DLD1 (cell line): ENCODE data around the gene FUNDC2.

Experiments
- in situ Hi-C: cut with HindIII; loops from 2 replicates; pipeline ENCODE4 v1.10.0; 2017; ENCODE audit warnings: low sequenced_read_pairs

The FUNDC2 gene

GRCh38 chrX:155023907-155024833 lies 2.5 kb upstream of the FUNDC2 start:
- in situ Hi-C loops: no loop called here

- in situ Hi-C loops: no loop called here
Measured at GRCh38 chrX:155026420-155026726, 271 bp upstream of the FUNDC2 start.

GRCh38 chrX:155027509-155028066 lies 944 bp downstream of the FUNDC2 start:
- in situ Hi-C loops: no loop called here

GRCh38 chrX:155028129-155028528 lies 1.5 kb downstream of the FUNDC2 start:
- in situ Hi-C loops: no loop called here

GRCh38 chrX:155028877-155029291 lies 2.2 kb downstream of the FUNDC2 start:
- in situ Hi-C loops: no loop called here

GRCh38 chrX:155031657-155032056 lies 5.0 kb downstream of the FUNDC2 start:
- in situ Hi-C loops: no loop called here

- in situ Hi-C loops: no loop called here
Measured at GRCh38 chrX:155035688-155036087, 9.0 kb downstream of the FUNDC2 start.

GRCh38 chrX:155046129-155046810 lies 19.6 kb downstream of the FUNDC2 start:
- in situ Hi-C loops: no loop called here

- in situ Hi-C loops: no loop called here
Measured at GRCh38 chrX:155046811-155047528, 20.3 kb downstream of the FUNDC2 start.

- in situ Hi-C loops: no loop called here
Measured at GRCh38 chrX:155048977-155049619, 22.5 kb downstream of the FUNDC2 start.

- in situ Hi-C loops: no loop called here
Measured at GRCh38 chrX:155052738-155053498, 26.3 kb downstream of the FUNDC2 start.

GRCh38 chrX:155053656-155054055 lies 27.0 kb downstream of the FUNDC2 start:
- in situ Hi-C loops: no loop called here

GRCh38 chrX:155054255-155054654 lies 27.6 kb downstream of the FUNDC2 start:
- in situ Hi-C loops: no loop called here

GRCh38 chrX:155055494-155055893 lies 28.9 kb downstream of the FUNDC2 start:
- in situ Hi-C loops: no loop called here

GRCh38 chrX:155056471-155056870 lies 29.8 kb downstream of the FUNDC2 start:
- in situ Hi-C loops: no loop called here

- in situ Hi-C loops: no loop called here
Measured at GRCh38 chrX:155056877-155057792, 30.5 kb downstream of the FUNDC2 start.

GRCh38 chrX:155061760-155062159 lies 35.1 kb downstream of the FUNDC2 start:
- in situ Hi-C loops: no loop called here

GRCh38 chrX:155065035-155065734 lies 38.5 kb downstream of the FUNDC2 start:
- in situ Hi-C loops: no loop called here
